PFSK-1 (cell line): ENCODE results near the gene CAPNS2.

Source experiments
- FOXP2 ChIP-seq: optimal IDR thresholded peaks from 2 replicates; pipeline ENCODE3; 2011; ENCODE audit warnings: borderline replicate concordance, control low read depth, inconsistent platforms; ENCODE audit not compliant: insufficient read depth; ENCODE audit errors: extremely low read length, extremely low read depth
- POLR2AphosphoS5 ChIP-seq: IDR thresholded peaks from 2 replicates; pipeline ENCODE4 v1.6.1; 2012; ENCODE audit warnings: low read depth, mild to moderate bottlenecking, control low read depth, low read length, moderate library complexity
- SIN3A ChIP-seq: IDR thresholded peaks from 2 replicates; pipeline ENCODE4 v1.6.1; 2012; ENCODE audit warnings: mild to moderate bottlenecking, low read length, moderate library complexity, borderline replicate concordance; ENCODE audit not compliant: insufficient read depth
- TAF1 ChIP-seq: IDR thresholded peaks from 2 replicates; pipeline ENCODE4 v1.6.1; 2012; ENCODE audit warnings: low read length, control low read depth, borderline replicate concordance; ENCODE audit not compliant: insufficient read depth
- TF ChIP-seq, protein P1 (sequence below), 2 experiments: IDR thresholded peaks; 2 replicates each; pipeline versions ENCODE4 v1.6.1 to v1.8.0; 2011 to 2012; ENCODE audit warnings: low read depth in 2 of 2, low read length in 2 of 2, control low read depth in 1 of 2, inconsistent platforms in 1 of 2, mild to moderate bottlenecking in 1 of 2, moderate library complexity in 1 of 2; ENCODE audit not compliant: insufficient read depth in 1 of 2

Gene CAPNS2

DNA sequence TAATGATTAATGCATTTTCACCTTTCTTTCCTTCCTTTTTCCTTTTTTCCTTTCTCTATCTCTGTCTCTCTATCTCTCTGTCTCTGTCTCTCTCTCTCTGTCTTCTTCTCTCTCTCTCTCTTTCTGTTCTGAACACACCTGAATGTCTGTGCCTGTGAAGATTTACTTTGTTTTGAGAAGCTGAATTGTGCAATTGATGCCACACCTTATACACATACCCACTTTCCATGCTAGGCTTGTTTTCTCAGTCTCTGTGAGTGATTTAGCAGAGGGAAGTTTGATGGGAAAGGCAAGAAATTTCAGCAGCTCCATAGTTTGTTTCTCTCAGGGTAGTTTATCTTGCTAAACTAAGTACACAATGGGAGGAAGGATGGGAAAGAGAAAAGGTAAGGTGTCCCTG lies 9.3 kb upstream of the CAPNS2 start:
- TF ChIP-seq TAF1: no peak
- TF ChIP-seq POLR2AphosphoS5: no peak
- TF ChIP-seq SIN3A: no peak
- TF ChIP-seq, protein P1, sequence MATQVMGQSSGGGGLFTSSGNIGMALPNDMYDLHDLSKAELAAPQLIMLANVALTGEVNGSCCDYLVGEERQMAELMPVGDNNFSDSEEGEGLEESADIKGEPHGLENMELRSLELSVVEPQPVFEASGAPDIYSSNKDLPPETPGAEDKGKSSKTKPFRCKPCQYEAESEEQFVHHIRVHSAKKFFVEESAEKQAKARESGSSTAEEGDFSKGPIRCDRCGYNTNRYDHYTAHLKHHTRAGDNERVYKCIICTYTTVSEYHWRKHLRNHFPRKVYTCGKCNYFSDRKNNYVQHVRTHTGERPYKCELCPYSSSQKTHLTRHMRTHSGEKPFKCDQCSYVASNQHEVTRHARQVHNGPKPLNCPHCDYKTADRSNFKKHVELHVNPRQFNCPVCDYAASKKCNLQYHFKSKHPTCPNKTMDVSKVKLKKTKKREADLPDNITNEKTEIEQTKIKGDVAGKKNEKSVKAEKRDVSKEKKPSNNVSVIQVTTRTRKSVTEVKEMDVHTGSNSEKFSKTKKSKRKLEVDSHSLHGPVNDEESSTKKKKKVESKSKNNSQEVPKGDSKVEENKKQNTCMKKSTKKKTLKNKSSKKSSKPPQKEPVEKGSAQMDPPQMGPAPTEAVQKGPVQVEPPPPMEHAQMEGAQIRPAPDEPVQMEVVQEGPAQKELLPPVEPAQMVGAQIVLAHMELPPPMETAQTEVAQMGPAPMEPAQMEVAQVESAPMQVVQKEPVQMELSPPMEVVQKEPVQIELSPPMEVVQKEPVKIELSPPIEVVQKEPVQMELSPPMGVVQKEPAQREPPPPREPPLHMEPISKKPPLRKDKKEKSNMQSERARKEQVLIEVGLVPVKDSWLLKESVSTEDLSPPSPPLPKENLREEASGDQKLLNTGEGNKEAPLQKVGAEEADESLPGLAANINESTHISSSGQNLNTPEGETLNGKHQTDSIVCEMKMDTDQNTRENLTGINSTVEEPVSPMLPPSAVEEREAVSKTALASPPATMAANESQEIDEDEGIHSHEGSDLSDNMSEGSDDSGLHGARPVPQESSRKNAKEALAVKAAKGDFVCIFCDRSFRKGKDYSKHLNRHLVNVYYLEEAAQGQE (IDR thresholded peaks at IDR 0.05; ENCODE audit: insufficient read depth in 1 of 2, low read depth in 2 of 2, low read length in 2 of 2): no peak
- no peak for TF ChIP-seq FOXP2

DNA sequence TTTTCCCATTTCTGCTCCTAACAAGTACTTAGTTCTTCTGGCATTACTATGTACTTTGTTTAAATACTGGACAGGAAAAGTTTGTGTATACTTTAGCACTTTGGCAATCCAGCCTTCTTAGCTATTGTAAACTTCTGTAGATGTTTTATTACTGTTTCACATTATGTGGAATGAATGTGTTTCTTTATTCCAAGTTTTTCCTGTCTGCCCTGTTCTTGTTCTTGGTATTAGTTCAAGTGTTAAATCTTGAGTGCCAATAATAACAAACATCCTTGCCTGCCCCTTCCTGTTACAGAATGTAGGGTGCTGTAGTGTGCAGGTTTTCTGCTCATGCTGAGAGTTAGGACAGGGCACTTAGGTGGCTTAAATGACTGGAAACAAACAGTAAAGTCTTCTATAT lies 7.3 kb upstream of the CAPNS2 start:
- TF ChIP-seq TAF1 (no peak), FOXP2 (no peak), POLR2AphosphoS5 (no peak)
- TF ChIP-seq, protein P1 (IDR thresholded peaks at IDR 0.05; ENCODE audit: insufficient read depth in 1 of 2, low read depth in 2 of 2, low read length in 2 of 2): no peak

DNA sequence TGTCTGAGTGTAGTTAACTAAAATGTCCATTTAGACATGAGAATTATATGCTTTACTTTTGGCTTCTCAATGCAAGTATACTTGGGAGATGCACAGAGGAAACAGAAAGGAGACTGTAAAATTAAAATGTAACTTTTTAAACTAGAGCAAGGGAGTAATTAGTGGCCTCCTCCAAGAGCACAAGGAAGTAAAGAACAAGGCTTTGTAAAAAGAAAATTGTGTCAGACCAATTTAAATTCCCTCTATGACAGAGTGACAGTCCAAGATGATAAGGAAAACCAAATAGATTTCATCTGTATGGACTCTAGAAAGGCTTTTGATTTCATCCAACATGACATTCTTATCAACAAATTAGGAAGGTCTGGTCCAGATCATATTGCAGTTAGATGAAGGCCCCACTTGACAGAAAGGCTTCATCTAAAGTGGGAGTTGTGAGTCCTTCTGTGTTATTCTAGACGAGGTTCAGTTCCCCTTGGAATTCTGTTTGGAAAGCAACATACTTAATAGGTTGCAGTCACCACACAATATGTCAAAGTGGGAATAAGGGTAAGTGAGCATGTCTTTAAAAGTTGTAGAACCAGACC lies 6.5 kb upstream of the CAPNS2 start:
- TF ChIP-seq FOXP2: no peak
- TF ChIP-seq SIN3A: no peak
- TF ChIP-seq POLR2AphosphoS5: no peak
- TF ChIP-seq TAF1: no peak
- TF ChIP-seq, protein P1 (IDR thresholded peaks at IDR 0.05; ENCODE audit: insufficient read depth in 1 of 2, low read depth in 2 of 2, low read length in 2 of 2): no peak

DNA sequence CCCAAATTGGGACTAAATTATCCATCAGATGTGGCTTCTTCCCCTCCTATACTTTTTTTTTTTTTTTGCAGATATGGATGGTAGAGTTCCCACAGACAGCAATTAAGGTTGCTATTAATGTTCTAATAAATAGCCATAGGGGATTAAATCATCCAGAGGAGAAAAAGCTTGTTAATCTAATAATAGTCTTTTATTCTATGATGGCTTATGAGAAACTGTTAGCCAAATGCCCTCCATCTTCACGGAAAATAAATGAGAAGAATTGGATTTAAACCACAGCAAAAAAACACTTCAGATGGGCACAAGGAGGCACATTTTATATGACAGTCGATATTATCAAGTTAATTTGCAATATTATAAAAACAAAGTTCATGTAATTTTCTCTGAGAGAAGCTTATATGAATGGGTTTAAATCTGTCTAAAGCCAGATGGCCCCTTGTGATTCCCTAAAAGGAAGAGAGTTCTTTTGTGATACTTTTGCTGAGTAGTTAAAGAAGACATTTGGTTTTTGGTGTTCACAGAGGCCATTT lies 5.1 kb upstream of the CAPNS2 start:
- TF ChIP-seq POLR2AphosphoS5 (no peak), FOXP2 (no peak), SIN3A (no peak), TAF1 (no peak)
- TF ChIP-seq, protein P1 (IDR thresholded peaks at IDR 0.05; ENCODE audit: insufficient read depth in 1 of 2, low read depth in 2 of 2, low read length in 2 of 2): no peak
